OCI-LY7 (cell line): ENCODE data around the gene THAP10. TPM values are rescaled to one million over a fixed set of nuclear protein-coding genes. Genes with fewer than 3 reads are reported as not detected.

Experiments used
- BruUV-seq: library from RNA; stranded (reverse); fragments of 400-500 nt; replicated peaks from 2 replicates; lab custom pipeline; 2021; lab: Mats Ljungman, UMichigan
- CTCF ChIA-PET: fragments of 300-600 bp; sonication (Branson Sonifier 250); formaldehyde crosslinking; loops from one replicate; lab custom pipeline; 2022; ENCODE audit warnings: antibody characterized with exemption; ENCODE audit not compliant: unreplicated experiment; lab: Charles Lee
- POLR2A ChIA-PET: fragments of 300-600 bp; sonication (Branson Sonifier 250); formaldehyde crosslinking; loops from one replicate; lab custom pipeline; 2022; ENCODE audit warnings: antibody characterized with exemption; lab: Charles Lee
- DNase-seq: peaks from one replicate; pipeline ENCODE4 v3.0.0-alpha.2; 2015; ENCODE audit warnings: low spot score
- H2AFZ ChIP-seq: fragments of 200-600 bp; sonication (generic), shearing (Covaris generic); 2 replicates; pipeline ENCODE4 v1.6.1; 2014; ENCODE audit warnings: mild to moderate bottlenecking, antibody characterized with exemption, low read length, moderate library complexity
- H3K27ac ChIP-seq: fragments of 200-600 bp; sonication (generic); 2 replicates; pipeline ENCODE4 v1.5.1; 2014; ENCODE audit warnings: mixed run types, low read depth, mild to moderate bottlenecking, moderate library complexity, low read length, inconsistent platforms; ENCODE audit not compliant: poor library complexity, severe bottlenecking
- H3K36me3 ChIP-seq: fragments of 200-600 bp; sonication (generic); 2 replicates; pipeline ENCODE4 v1.6.1; 2014; ENCODE audit warnings: mild to moderate bottlenecking, antibody characterized with exemption, low read length, moderate library complexity, mixed read lengths; ENCODE audit not compliant: insufficient read depth
- H3K4me1 ChIP-seq: fragments of 200-600 bp; sonication (generic); 2 replicates; pipeline ENCODE4 v1.5.1; 2014; ENCODE audit warnings: mild to moderate bottlenecking, low read length; ENCODE audit not compliant: insufficient read depth, poor library complexity, severe bottlenecking
- H3K4me2 ChIP-seq: fragments of 200-600 bp; sonication (generic); 2 replicates; pipeline ENCODE4 v1.6.1; 2014; ENCODE audit warnings: mild to moderate bottlenecking, low read length
- H3K4me3 ChIP-seq: fragments of 200-600 bp; sonication (generic); 2 replicates; pipeline ENCODE4 v1.5.1; 2014; ENCODE audit warnings: mild to moderate bottlenecking, low read depth, low read length; ENCODE audit not compliant: poor library complexity, severe bottlenecking
- H3K79me2 ChIP-seq: fragments of 200-600 bp; sonication (generic); 2 replicates; pipeline ENCODE4 v1.6.1; 2016; ENCODE audit warnings: low read depth, mild to moderate bottlenecking, low read length, moderate library complexity, mixed read lengths; ENCODE audit not compliant: insufficient read depth
- H3K9me2 ChIP-seq: fragments of 200-600 bp; sonication (generic); 2 replicates; pipeline ENCODE4 v1.6.1; 2016; ENCODE audit warnings: mild to moderate bottlenecking, low read length, mixed read lengths; ENCODE audit not compliant: insufficient read depth
- H3K9me3 ChIP-seq: fragments of 200-600 bp; sonication (generic); 2 replicates; pipeline ENCODE4 v1.6.1; 2014; ENCODE audit warnings: mild to moderate bottlenecking, mixed run types, low read length, mixed read lengths
- H4K20me1 ChIP-seq: fragments of 200-600 bp; sonication (generic); 2 replicates; pipeline ENCODE4 v1.6.1; 2014; ENCODE audit warnings: mild to moderate bottlenecking, antibody characterized with exemption, low read length, moderate library complexity, mixed read lengths; ENCODE audit not compliant: insufficient read depth
- CTCF ChIP-seq: fragments of 200-600 bp; sonication (generic); conservative IDR thresholded peaks from 2 replicates; pipeline ENCODE4 v1.5.1; 2014; ENCODE audit warnings: mild to moderate bottlenecking, antibody characterized with exemption, low read length, moderate library complexity, mixed read lengths
- EZH2phosphoT487 ChIP-seq: fragments of 200-600 bp; sonication (generic); IDR thresholded peaks from 2 replicates; pipeline ENCODE4 v1.6.1; 2018; ENCODE audit warnings: low read depth, borderline replicate concordance, mild to moderate bottlenecking, mixed run types, antibody characterized with exemption, low read length, moderate library complexity, mixed read lengths
- intact Hi-C: fragments of 100-400 bp; cut with micrococcal nuclease; formaldehyde crosslinking; loops from one replicate; pipeline ENCODE4 v1.10.0; 2022; ENCODE audit not compliant: unreplicated experiment
- total RNA-seq, 2 experiments: library from RNA; depleted of rRNA in 1 of 2; stranded (reverse); fragments of >200 nt in 1 of 2; shearing (Covaris generic) in 1 of 2; gene quantifications; 2 replicates each; pipeline ENCODE4 v1.2.3, GENCODE V29; 2014 to 2022

The THAP10 gene
- total RNA-seq, 2 experiments from 2014 or later, result not detected

- Histone ChIP-seq H3K4me1 (no peaks in the 10 kb centered on the region), H3K9me2 (no peaks in the 10 kb centered on the region), H2AFZ (no peak overlapping the region), H3K79me2 (no peaks in the 10 kb centered on the region), H3K27ac (no peak overlapping the region), H3K4me3 (no peak overlapping the region), H4K20me1 (no peaks in the 10 kb centered on the region), H3K9me3 (no peaks in the 10 kb centered on the region), H3K36me3 (no peaks in the 10 kb centered on the region), H3K4me2 (no peak overlapping the region)
- intact Hi-C loops, result no loop called here
- DNase-seq, result no peak
- BruUV-seq, result no TSS peak
- CTCF ChIA-PET, result no interaction called here
- TF ChIP-seq EZH2phosphoT487 (no peak), CTCF (no peak)
- POLR2A ChIA-PET, result no interaction called here
These were observed 37.6 kb downstream of the THAP10 start for GRCh38 chr15:70854666-70854976.

GRCh38 chr15:70853973-70854665, 38.1 kb downstream of the THAP10 start, which contains the start of gene LARP6:
LARP6 (minus strand) TSS chr15:70854157; CDS start chr15:70854088, 69 bp downstream.
- DNase-seq, result no peak
- no peaks in the 10 kb centered on the region for H3K4me1 ChIP-seq
- H3K36me3 ChIP-seq, result no peaks in the 10 kb centered on the region
- H2AFZ ChIP-seq, result no peak within 1 kb of the TSS
- no peaks in the 10 kb centered on the region for H3K9me3 ChIP-seq
- no peaks in the 10 kb centered on the region for H3K9me2 ChIP-seq
- H3K27ac ChIP-seq, result no peak within 1 kb of the TSS
- POLR2A ChIA-PET, result no interaction called here
- TF ChIP-seq EZH2phosphoT487 (no peak), CTCF (no peak)
- intact Hi-C loops, result no loop called here
- no TSS peak for BruUV-seq
- no peaks in the 10 kb centered on the region for H3K79me2 ChIP-seq
- CTCF ChIA-PET, result no interaction called here
- no peaks in the 10 kb centered on the region for H4K20me1 ChIP-seq
- H3K4me2 ChIP-seq, result no peak within 1 kb of the TSS
- H3K4me3 ChIP-seq, result no peak within 1 kb of the TSS

GRCh38 chr15:70853318-70853972, 38.8 kb downstream of the THAP10 start:
- no peak for TF ChIP-seq CTCF
- TF ChIP-seq EZH2phosphoT487, result no peak
- no peaks in the 10 kb centered on the region for H3K36me3 ChIP-seq

More at GRCh38 chr15:70853318-70853972, 38.8 kb downstream of the THAP10 start:
- H3K4me3 ChIP-seq, result no peak overlapping the region
- DNase-seq, result no peak
- H3K9me3 ChIP-seq, result no peaks in the 10 kb centered on the region
- intact Hi-C loops, result no loop called here
- no peak overlapping the region for H3K4me2 ChIP-seq
- POLR2A ChIA-PET, result no interaction called here
- CTCF ChIA-PET, result no interaction called here
- no peaks in the 10 kb centered on the region for H3K4me1 ChIP-seq
- H3K79me2 ChIP-seq, result no peaks in the 10 kb centered on the region
- BruUV-seq, result no TSS peak
- H3K9me2 ChIP-seq, result no peaks in the 10 kb centered on the region
- H4K20me1 ChIP-seq, result no peaks in the 10 kb centered on the region
- H3K27ac ChIP-seq, result no peak overlapping the region
- no peak overlapping the region for H2AFZ ChIP-seq
